CD4-positive, alpha-beta memory T cell (primary cell): Measurements from ENCODE around the gene FGD2. TPM values are rescaled to one million over a fixed set of nuclear protein-coding genes. Genes with fewer than 3 reads are reported as not detected.

Source experiments
- CTCF ChIA-PET: fragments of 350-600 bp; sonication (Branson Sonifier 250); formaldehyde crosslinking; loops from one replicate; lab custom pipeline; 2021; ENCODE audit warnings: inconsistent platforms; ENCODE audit not compliant: partially characterized antibody; lab: Charles Lee
- POLR2A ChIA-PET: fragments of 350-600 bp; sonication (Branson Sonifier 250); formaldehyde crosslinking; loops from one replicate; lab custom pipeline; 2021; ENCODE audit not compliant: partially characterized antibody; lab: Charles Lee
- DNase-seq, 5 donors: peaks; one replicate each; pipeline versions ENCODE4 v3.0.0 to v3.0.0-alpha.2; 2020 to 2022; ENCODE audit warnings: mixed read lengths in 1 of 5
- H3K27ac ChIP-seq: one replicate; pipeline ENCODE4 v1.7.0; 2013; ENCODE audit warnings: low read depth, low read length
- H3K27me3 ChIP-seq: 2 replicates; pipeline ENCODE4 v1.7.0; 2013; ENCODE audit warnings: mild to moderate bottlenecking, low read length, moderate library complexity; ENCODE audit not compliant: insufficient read depth
- H3K36me3 ChIP-seq: 2 replicates; pipeline ENCODE4 v1.7.0; 2013; ENCODE audit warnings: mild to moderate bottlenecking, low read length, moderate library complexity; ENCODE audit not compliant: insufficient read depth
- H3K4me1 ChIP-seq: 2 replicates; pipeline ENCODE4 v1.7.0; 2013; ENCODE audit warnings: mild to moderate bottlenecking, low read length, moderate library complexity; ENCODE audit not compliant: insufficient read depth
- H3K4me3 ChIP-seq, 2 donors: one replicate each; pipeline ENCODE4 v1.7.0; 2013; ENCODE audit warnings: low read length in 2 of 2, mild to moderate bottlenecking in 1 of 2
- H3K9me3 ChIP-seq, 2 donors: one replicate each; pipeline ENCODE4 v1.7.0; 2013; ENCODE audit warnings: low read length in 2 of 2, control low read depth in 1 of 2; ENCODE audit not compliant: control insufficient read depth in 1 of 2
- H3K27ac Mint-ChIP-seq, 7 donors: one replicate each; pipeline ENCODE4 v1.8.0; 2020 to 2021; ENCODE audit warnings: mixed read lengths in 7 of 7, mild to moderate bottlenecking in 6 of 7, inconsistent platforms in 3 of 7, moderate library complexity in 3 of 7
- H3K27me3 Mint-ChIP-seq, 2 donors: one replicate each; pipeline ENCODE4 v1.8.0; 2020 to 2021; ENCODE audit warnings: mixed read lengths in 2 of 2
- H3K36me3 Mint-ChIP-seq, 2 donors: one replicate each; pipeline ENCODE4 v1.8.0; 2020 to 2021; ENCODE audit warnings: mixed read lengths in 2 of 2, inconsistent platforms in 1 of 2, mild to moderate bottlenecking in 1 of 2
- H3K4me1 Mint-ChIP-seq, 4 donors: one replicate each; pipeline ENCODE4 v1.8.0; 2020 to 2021; ENCODE audit warnings: mixed read lengths in 4 of 4, mild to moderate bottlenecking in 1 of 4
- H3K4me3 Mint-ChIP-seq, 8 donors: one replicate each; pipeline ENCODE4 v1.8.0; 2020 to 2021; ENCODE audit warnings: mixed read lengths in 8 of 8, mild to moderate bottlenecking in 7 of 8, moderate library complexity in 6 of 8, inconsistent platforms in 3 of 8
- H3K9me3 Mint-ChIP-seq, 8 donors: one replicate each; pipeline ENCODE4 v1.8.0; 2020 to 2021; ENCODE audit warnings: mixed read lengths in 8 of 8, mild to moderate bottlenecking in 5 of 8, inconsistent platforms in 3 of 8, moderate library complexity in 1 of 8
- intact Hi-C: fragments of 100-400 bp; cut with micrococcal nuclease; formaldehyde crosslinking; loops from one replicate; pipeline ENCODE4 v1.15.1; 2023
- polyA plus RNA-seq, 2 donors: library from polyadenylated mRNA; unstranded; fragments of 300-500 nt; fragmentation: Illumina TruSeq; gene quantifications; one replicate each; pipeline ENCODE4 v1.2.3, GENCODE V29; 2021
- total RNA-seq, 2 experiments: library from RNA; stranded (reverse); gene quantifications; one replicate each; pipeline ENCODE4 v1.2.3, GENCODE V29; 2021

FGD2 gene
- total and polyA plus RNA-seq, 4 experiments from 2014 or later, result 0.11 to 1.5 (median 1.4) TPM; not detected in 1

DNA sequence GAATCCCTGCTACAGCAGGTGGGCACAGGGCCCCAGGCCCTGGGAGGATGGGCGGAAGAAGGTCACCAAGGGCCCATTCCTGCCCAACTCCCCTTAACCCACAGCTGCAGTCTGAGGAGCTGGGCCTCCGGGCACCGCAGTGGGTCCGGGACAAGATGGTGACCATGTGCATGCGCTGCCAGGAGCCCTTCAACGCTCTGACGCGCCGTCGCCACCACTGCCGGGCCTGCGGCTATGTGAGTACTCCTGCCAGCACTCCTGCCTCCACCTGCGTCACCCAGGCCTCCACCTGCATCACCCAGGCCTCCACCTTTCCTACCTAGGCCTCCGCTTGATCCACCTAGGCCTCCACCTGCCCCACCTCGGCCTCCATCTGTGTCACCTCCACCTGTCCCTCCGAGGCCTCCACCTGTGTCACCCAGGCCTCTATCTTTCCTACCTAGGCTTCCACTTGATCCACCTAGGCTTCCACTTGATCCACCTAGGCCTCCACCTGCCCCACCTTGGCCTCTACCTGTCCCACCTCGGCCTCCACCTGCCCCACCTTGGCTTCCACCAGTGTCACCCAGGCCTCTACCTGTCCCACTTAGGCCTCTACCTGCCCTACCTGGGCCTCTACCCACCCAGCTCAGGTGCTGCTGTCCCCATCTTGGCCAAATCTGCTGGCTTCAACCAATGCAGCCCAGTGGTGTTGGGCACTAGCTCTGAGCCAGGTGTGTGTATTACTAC is 16.8 kb downstream of the FGD2 start:
- peaks cover 57% of the 10 kb centered on the region for H3K4me1 ChIP-seq
- Mint-ChIP-seq H3K27me3 (no peaks in the 10 kb centered on the region), H3K4me3 (peak overlapping the region in 2 of 8 donors; percentile 18 to 74), H3K36me3 (no peaks in the 10 kb centered on the region), H3K27ac (peak overlapping the region; percentile 17 to 92 (median 88)), H3K4me1 (peaks cover 44 to 63% (median 53%) of the 10 kb centered on the region in 4 donors), H3K9me3 (peaks cover 0 to 2% (median 0%) of the 10 kb centered on the region in 8 donors)
- ChIA-PET CTCF (interaction anchor here (0.7 to 18.9 kb wide), 26 partner anchors 8 to 304 kb away, joined by 3 to 1184 read pairs (median 4); partner anchors contain the start of genes C6orf89 and PIM1), POLR2A (interaction anchor here (0.9 to 16.2 kb wide), 11 partner anchors 8 to 187 kb away, joined by 3 to 394 read pairs (median 5); partner anchors contain the start of genes C6orf89, MTCH1 and PIM1)
- no peaks in the 10 kb centered on the region for H3K36me3 ChIP-seq
- DNase-seq, result no peak
- H3K4me3 ChIP-seq, result no peak overlapping the region
- no peaks in the 10 kb centered on the region for H3K9me3 ChIP-seq
- H3K27ac ChIP-seq, result no peak overlapping the region
- intact Hi-C loops, result no loop called here
- no peaks in the 10 kb centered on the region for H3K27me3 ChIP-seq

DNA sequence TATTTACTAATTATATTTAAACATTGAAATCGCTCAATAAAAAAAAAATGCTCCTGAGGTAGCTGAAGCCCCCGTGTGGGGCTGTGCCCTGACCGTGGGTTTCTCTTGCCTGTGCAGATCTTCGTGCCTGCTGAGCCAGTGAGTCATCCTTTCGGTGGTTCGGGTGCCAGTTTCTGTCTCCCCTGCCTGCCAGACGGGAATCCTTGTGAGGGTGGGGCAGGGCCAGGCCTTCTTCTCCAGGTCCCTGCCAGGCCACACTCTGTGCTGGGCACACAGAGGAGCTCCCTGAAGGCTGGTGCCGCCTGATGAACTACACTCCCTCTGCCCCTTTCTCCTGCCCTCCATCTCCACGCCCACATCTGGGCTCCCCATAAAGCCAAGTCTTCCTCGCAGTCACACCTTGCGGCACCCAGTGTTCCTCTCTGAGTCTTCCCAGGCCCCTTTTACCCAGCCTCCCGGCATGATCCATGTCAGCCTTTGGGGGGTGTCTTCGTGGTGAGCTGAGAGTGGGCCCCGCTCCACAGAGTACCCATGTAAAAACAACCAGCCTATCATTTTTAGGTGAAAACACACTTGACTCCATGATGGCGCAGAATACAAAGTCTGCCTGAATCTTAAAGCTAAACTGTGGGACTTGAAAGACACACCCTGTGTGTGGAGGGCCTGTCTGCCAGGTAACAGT is 19.3 kb downstream of the FGD2 start:
- Mint-ChIP-seq H3K27me3 (no peaks in the 10 kb centered on the region), H3K36me3 (no peaks in the 10 kb centered on the region), H3K9me3 (peaks cover 0 to 2% (median 0%) of the 10 kb centered on the region in 8 donors), H3K4me1 (peaks cover 34 to 56% (median 43%) of the 10 kb centered on the region in 4 donors), H3K4me3 (no peak overlapping the region), H3K27ac (peak overlapping the region in 6 of 7 donors; percentile 39 to 77 (median 56))
- Histone ChIP-seq H3K9me3 (no peaks in the 10 kb centered on the region), H3K36me3 (no peaks in the 10 kb centered on the region), H3K27me3 (no peaks in the 10 kb centered on the region), H3K27ac (no peak overlapping the region), H3K4me1 (peaks cover 46% of the 10 kb centered on the region), H3K4me3 (no peak overlapping the region)
- no peak for DNase-seq
- ChIA-PET CTCF (interaction anchor here (0.9 to 18.9 kb wide), 8 partner anchors 18 to 266 kb away, joined by 3 to 1184 read pairs (median 4); partner anchors contain the start of gene PIM1), POLR2A (interaction anchor here (5.4 to 16.2 kb wide), 2 partner anchors 25 to 148 kb away, joined by 57 to 394 read pairs; partner anchors contain the start of gene PIM1)
- intact Hi-C loops, result no loop called here

DNA sequence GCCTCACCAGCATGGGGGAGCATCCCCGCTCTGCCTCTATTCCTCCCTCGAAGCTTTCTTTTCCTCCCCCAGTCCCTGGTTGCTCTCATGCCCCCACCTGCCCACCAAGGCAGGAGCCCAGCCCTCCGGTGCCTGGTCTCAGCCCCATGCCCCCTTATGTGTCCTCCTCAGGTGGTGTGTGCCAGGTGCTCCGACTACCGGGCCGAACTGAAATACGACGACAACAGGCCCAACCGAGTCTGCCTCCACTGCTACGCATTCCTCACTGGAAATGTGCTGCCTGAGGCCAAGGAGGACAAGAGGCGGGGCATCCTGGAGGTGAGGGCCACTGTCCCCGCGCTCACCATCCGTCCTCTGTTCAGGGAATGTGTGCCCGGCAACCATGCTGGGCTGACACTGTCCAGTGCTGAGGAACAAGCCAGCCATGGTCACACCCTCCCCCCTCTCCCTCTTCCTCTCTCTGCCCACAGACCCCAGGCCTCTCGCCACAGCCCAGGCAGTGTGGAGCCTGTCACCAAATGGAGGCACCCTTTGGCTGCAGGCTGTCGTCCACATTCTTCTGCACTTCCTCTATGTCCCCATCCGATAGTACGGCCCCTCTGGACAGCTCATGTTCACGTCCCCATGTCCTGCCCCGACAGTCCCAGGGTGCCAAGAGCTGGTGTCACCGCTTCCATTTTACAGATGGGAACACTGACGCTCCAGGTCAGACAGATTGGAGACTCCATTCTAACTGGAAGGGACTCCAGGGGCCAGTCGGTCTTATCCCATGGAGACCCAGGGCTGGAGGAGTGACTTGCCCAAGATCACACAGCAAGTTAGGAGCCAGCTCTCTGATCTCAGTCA is 20.4 kb downstream of the FGD2 start:
- Histone ChIP-seq H3K9me3 (no peaks in the 10 kb centered on the region), H3K4me3 (no peak overlapping the region), H3K27me3 (no peaks in the 10 kb centered on the region), H3K27ac (no peak overlapping the region), H3K36me3 (no peaks in the 10 kb centered on the region), H3K4me1 (peaks cover 44% of the 10 kb centered on the region)
- no peak overlapping the region for H3K4me3 Mint-ChIP-seq
- intact Hi-C loops, result no loop called here
- H3K27ac Mint-ChIP-seq, result peak overlapping the region in 3 of 7 donors; percentile 1 to 81 (median 24)
- no peaks in the 10 kb centered on the region for H3K36me3 Mint-ChIP-seq
- ChIA-PET POLR2A (interaction anchor here (1.1 to 16.2 kb wide), 3 partner anchors 24 to 147 kb away, joined by 3 to 394 read pairs (median 57); partner anchors contain the start of gene PIM1), CTCF (interaction anchor here (0.8 to 18.9 kb wide), 7 partner anchors 6 to 183 kb away, joined by 3 to 1184 read pairs (median 126); partner anchors contain the start of gene PIM1)
- H3K4me1 Mint-ChIP-seq, result peaks cover 32 to 59% (median 44%) of the 10 kb centered on the region in 4 donors
- DNase-seq, result no peak
- no peaks in the 10 kb centered on the region for H3K27me3 Mint-ChIP-seq
- H3K9me3 Mint-ChIP-seq, result peaks cover 0 to 3% (median 0%) of the 10 kb centered on the region in 8 donors

DNA sequence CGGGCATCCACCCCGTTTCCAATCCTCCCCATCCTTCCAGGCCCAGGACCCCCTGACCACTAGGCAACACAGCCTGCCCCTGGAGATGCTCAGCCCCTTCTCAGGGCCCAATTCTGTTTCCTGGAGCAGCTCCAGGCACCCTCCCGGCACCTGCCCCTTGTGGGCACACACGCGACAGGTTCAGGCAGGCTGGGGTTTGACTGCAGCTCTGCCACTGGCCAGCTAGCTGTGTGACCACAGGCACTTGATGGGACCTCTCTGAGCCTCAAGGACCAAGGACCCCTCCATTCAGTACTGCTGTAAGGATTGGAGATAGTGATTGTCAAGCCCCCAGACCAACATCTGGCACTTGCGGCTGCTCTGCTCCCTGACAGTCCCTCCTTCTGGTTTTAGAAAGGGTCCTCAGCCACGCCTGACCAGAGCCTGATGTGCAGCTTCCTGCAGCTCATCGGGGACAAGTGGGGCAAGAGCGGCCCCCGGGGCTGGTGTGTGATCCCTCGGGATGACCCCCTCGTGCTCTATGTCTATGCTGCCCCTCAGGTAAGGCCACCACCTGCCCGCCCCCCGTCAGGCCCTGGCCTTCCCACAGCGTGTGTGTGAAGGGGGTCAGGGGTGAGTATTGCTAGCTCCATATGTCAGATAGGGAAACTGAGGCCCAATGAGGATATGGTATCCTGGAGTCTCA is 21.7 kb downstream of the FGD2 start:
- Histone ChIP-seq H3K9me3 (no peaks in the 10 kb centered on the region), H3K4me1 (peaks cover 31% of the 10 kb centered on the region), H3K27ac (no peak overlapping the region), H3K4me3 (no peak overlapping the region), H3K27me3 (no peaks in the 10 kb centered on the region), H3K36me3 (no peaks in the 10 kb centered on the region)
- H3K36me3 Mint-ChIP-seq, result no peaks in the 10 kb centered on the region
- POLR2A ChIA-PET, result interaction anchor here (0.6 to 16.2 kb wide), 5 partner anchors 11 to 722 kb away, joined by 3 to 394 read pairs (median 3); partner anchors contain the start of gene PIM1
- H3K9me3 Mint-ChIP-seq, result peaks cover 0 to 3% (median 0%) of the 10 kb centered on the region in 8 donors
- intact Hi-C loops, result no loop called here
- no peaks in the 10 kb centered on the region for H3K27me3 Mint-ChIP-seq
- H3K4me3 Mint-ChIP-seq, result no peak overlapping the region
- CTCF ChIA-PET, result interaction anchor here (1.0 to 18.9 kb wide), 8 partner anchors 8 to 267 kb away, joined by 3 to 1184 read pairs (median 103); partner anchors contain the start of gene PIM1
- no peak for DNase-seq
- peaks cover 25 to 46% (median 35%) of the 10 kb centered on the region in 4 donors for H3K4me1 Mint-ChIP-seq
- peak overlapping the region in 1 of 7 donors; percentile 64 for H3K27ac Mint-ChIP-seq

DNA sequence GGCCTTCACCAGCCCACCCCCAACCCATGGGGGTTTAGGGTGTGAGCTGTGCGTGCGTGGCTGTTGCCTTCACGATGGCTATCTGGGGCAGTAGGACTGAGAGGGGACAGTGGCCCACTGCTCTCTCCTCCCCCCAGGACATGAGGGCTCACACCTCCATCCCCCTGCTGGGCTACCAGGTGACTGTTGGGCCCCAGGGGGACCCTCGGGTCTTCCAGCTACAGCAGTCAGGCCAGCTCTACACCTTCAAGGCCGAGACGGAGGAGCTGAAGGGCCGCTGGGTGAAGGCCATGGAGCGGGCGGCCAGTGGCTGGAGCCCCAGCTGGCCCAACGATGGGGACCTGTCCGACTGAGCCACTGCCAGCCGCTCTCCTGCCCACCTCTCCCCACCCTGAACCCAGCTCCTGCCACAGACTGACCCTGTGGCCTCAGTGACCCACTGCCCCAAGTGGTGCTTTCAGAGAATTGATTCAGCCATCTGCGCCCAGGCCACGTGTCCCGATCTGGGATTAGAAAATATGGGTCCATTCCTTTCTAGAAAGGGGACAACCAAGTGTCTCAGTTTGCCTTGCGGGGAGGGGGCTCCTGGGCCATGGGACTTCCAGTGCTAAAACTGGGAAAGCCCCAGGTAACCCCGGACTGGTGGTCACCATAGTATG is 22.5 kb downstream of the FGD2 start:
- H3K4me1 Mint-ChIP-seq, result peaks cover 18 to 39% (median 30%) of the 10 kb centered on the region in 4 donors
- ChIA-PET POLR2A (interaction anchor here (3.7 to 16.2 kb wide), 3 partner anchors 23 to 181 kb away, joined by 19 to 394 read pairs (median 23); partner anchors contain the start of gene PIM1), CTCF (interaction anchor here (1.0 to 18.9 kb wide), 10 partner anchors 8 to 268 kb away, joined by 3 to 1184 read pairs (median 25); partner anchors contain the start of gene PIM1)
- no peaks in the 10 kb centered on the region for H3K27me3 Mint-ChIP-seq
- no peaks in the 10 kb centered on the region for H3K27me3 ChIP-seq
- no peaks in the 10 kb centered on the region for H3K36me3 ChIP-seq
- H3K4me1 ChIP-seq, result peaks cover 23% of the 10 kb centered on the region
- no peak overlapping the region for H3K4me3 ChIP-seq
- H3K9me3 Mint-ChIP-seq, result peaks cover 0 to 3% (median 0%) of the 10 kb centered on the region in 8 donors
- intact Hi-C loops, result no loop called here
- no peaks in the 10 kb centered on the region for H3K36me3 Mint-ChIP-seq
- no peak overlapping the region for H3K4me3 Mint-ChIP-seq
- no peak overlapping the region for H3K27ac Mint-ChIP-seq
- H3K27ac ChIP-seq, result no peak overlapping the region
- no peak for DNase-seq
- no peaks in the 10 kb centered on the region for H3K9me3 ChIP-seq
